Measurements from ENCODE around the gene ABCA4.

GRCh38 chr1:93976291-93976690 lies 144.7 kb downstream of the ABCA4 start:
- no peak for TF ChIP-seq EP300 (IDR thresholded peaks at IDR 0.05; ENCODE audit: borderline replicate concordance in 1 of 2, low read depth in 2 of 2, low read length in 2 of 2)
- TF ChIP-seq BCL11A (IDR thresholded peaks at IDR 0.05; ENCODE audit: low read depth in 2 of 2, low read length in 2 of 2), result no peak
- TF ChIP-seq SP1 (IDR thresholded peaks at IDR 0.05; ENCODE audit: low read depth, low read length), result no peak
- no peak for TF ChIP-seq JUN (IDR thresholded peaks at IDR 0.05; ENCODE audit: low read depth, low read length)
- TF ChIP-seq ATF3 (IDR thresholded peaks at IDR 0.05; ENCODE audit: insufficient read depth, low read depth, low read length), result no peak
- TF ChIP-seq EZH2 (IDR thresholded peaks at IDR 0.05; ENCODE audit: low read depth, low read length, severe bottlenecking), result no peak
- no peak for TF ChIP-seq POLR2A (IDR thresholded peaks at IDR 0.05; ENCODE audit: control extremely low read depth in 1 of 2, low read depth in 2 of 2, low read length in 2 of 2)
